Measurements from ENCODE around the gene SKP1.
A peak's percentile ranks its signal among the peaks of the same experiment; 100 is the strongest.

Gene SKP1

GRCh38 chr5:134143431-134143830 lies 33.3 kb downstream of the SKP1 start:
- DNase-seq, result no peak

- no peak for DNase-seq
Observed at GRCh38 chr5:134142806-134143205, 33.9 kb downstream of the SKP1 start.

GRCh38 chr5:134142052-134142451 lies 34.7 kb downstream of the SKP1 start:
- DNase-seq, result no peak

- no peak for DNase-seq
Observed at GRCh38 chr5:134141331-134142050, 35.3 kb downstream of the SKP1 start.

GRCh38 chr5:134140530-134141201 lies 36.1 kb downstream of the SKP1 start:
- peak; percentile 71 for DNase-seq

GRCh38 chr5:134139891-134140469 lies 36.8 kb downstream of the SKP1 start:
- DNase-seq, result no peak

GRCh38 chr5:134139377-134139851 lies 37.3 kb downstream of the SKP1 start:
- no peak for DNase-seq

- no peak for DNase-seq
Observed at GRCh38 chr5:134138416-134139376, 38.1 kb downstream of the SKP1 start.

- no peak for DNase-seq
Observed at GRCh38 chr5:134136771-134137170, 40.0 kb downstream of the SKP1 start.

GRCh38 chr5:134136221-134136631 lies 40.5 kb downstream of the SKP1 start:
- no peak for DNase-seq

GRCh38 chr5:134135091-134135655 lies 41.6 kb downstream of the SKP1 start:
- DNase-seq, result no peak

GRCh38 chr5:134133995-134134541 lies 42.7 kb downstream of the SKP1 start:
- DNase-seq, result no peak

GRCh38 chr5:134133188-134133994 lies 43.4 kb downstream of the SKP1 start:
- no peak for DNase-seq

- DNase-seq, result peak; percentile 91
Observed at GRCh38 chr5:134132372-134133187, 44.2 kb downstream of the SKP1 start.

GRCh38 chr5:134131578-134132350 lies 45.0 kb downstream of the SKP1 start:
- no peak for DNase-seq

- DNase-seq, result no peak
Observed at GRCh38 chr5:134131165-134131564, 45.6 kb downstream of the SKP1 start.

- no peak for DNase-seq
Observed at GRCh38 chr5:134130239-134130945, 46.4 kb downstream of the SKP1 start.

- DNase-seq, result peak; percentile 36
Observed at GRCh38 chr5:134129411-134130238, 47.1 kb downstream of the SKP1 start.
